ENCODE results near the gene CERCAM. TPM values are rescaled to one million over a fixed set of nuclear protein-coding genes. Genes with fewer than 3 reads are reported as not detected.

CERCAM gene
- total RNA-seq, 1 experiment from 2014 or later: 11.3 TPM

- in situ Hi-C loops (cut with HindIII; ENCODE audit: low pct_unique_long_range_greater_than_20kb, low sequenced_read_pairs): no loop called here
- Histone ChIP-seq H3K27ac (ENCODE audit: low read length) (no peak overlapping the region), H3K36me3 (ENCODE audit: control insufficient read depth, insufficient read depth, low read length) (no peaks in the 10 kb centered on the region), H3K4me1 (ENCODE audit: control insufficient read depth, insufficient read depth, low read length) (no peaks in the 10 kb centered on the region), H3K9me3 (ENCODE audit: control insufficient read depth, insufficient read depth, low read depth, low read length) (no peaks in the 10 kb centered on the region), H3K27me3 (ENCODE audit: control insufficient read depth, insufficient read depth, low read length) (no peaks in the 10 kb centered on the region), H3K4me3 (ENCODE audit: low read depth in 2 of 2, low read length in 2 of 2) (no peak overlapping the region)
- TF ChIP-seq REST (IDR thresholded peaks at IDR 0.05; ENCODE audit: insufficient read depth in 1 of 2, low read depth in 2 of 2, low read length in 1 of 2) (no peak), CTCF (IDR thresholded peaks at IDR 0.05) (no peak), SIN3A (IDR thresholded peaks at IDR 0.05; ENCODE audit: borderline replicate concordance, insufficient read depth, low read depth, low read length) (no peak), POLR2AphosphoS5 (IDR thresholded peaks at IDR 0.05; ENCODE audit: low read depth, low read length) (no peak), TCF7L2 (IDR thresholded peaks at IDR 0.05; ENCODE audit: low read depth, low read length) (no peak)
- DNase-seq (ENCODE audit: low read depth, low spot score) (no peak), ATAC-seq (no peak)
- BruUV-seq (replicated peaks): no TSS peak
- ChIA-PET CTCF (interaction anchor here (0.6 kb wide), 1 partner anchor 12 kb away, joined by 3 read pairs; no protein-coding TSS in a partner anchor), POLR2A (no interaction called here)
- intact Hi-C loops (cut with micrococcal nuclease; ENCODE audit: unreplicated experiment): no loop called here
Observed at GRCh38 chr9:128384801-128385495, 35.7 kb upstream of the CERCAM start.

GRCh38 chr9:128385496-128386460 lies 34.9 kb upstream of the CERCAM start:
- DNase-seq (ENCODE audit: low read depth, low spot score) (no peak), ATAC-seq (no peak)
- ChIA-PET POLR2A (no interaction called here), CTCF (interaction anchor here (0.6 kb wide), 1 partner anchor 13 kb away, joined by 3 read pairs; no protein-coding TSS in a partner anchor)
- H3K27me3 ChIP-seq (ENCODE audit: control insufficient read depth, insufficient read depth, low read length): no peaks in the 10 kb centered on the region
- H3K36me3 ChIP-seq (ENCODE audit: control insufficient read depth, insufficient read depth, low read length): no peaks in the 10 kb centered on the region
- intact Hi-C loops (cut with micrococcal nuclease; ENCODE audit: unreplicated experiment): no loop called here
- TF ChIP-seq POLR2AphosphoS5 (IDR thresholded peaks at IDR 0.05; ENCODE audit: low read depth, low read length) (no peak), REST (IDR thresholded peaks at IDR 0.05; ENCODE audit: insufficient read depth in 1 of 2, low read depth in 2 of 2, low read length in 1 of 2) (no peak), TCF7L2 (IDR thresholded peaks at IDR 0.05; ENCODE audit: low read depth, low read length) (no peak), SIN3A (IDR thresholded peaks at IDR 0.05; ENCODE audit: borderline replicate concordance, insufficient read depth, low read depth, low read length) (no peak), CTCF (IDR thresholded peaks at IDR 0.05) (no peak)
- H3K27ac ChIP-seq (ENCODE audit: low read length): no peak overlapping the region
- no peaks in the 10 kb centered on the region for H3K9me3 ChIP-seq (ENCODE audit: control insufficient read depth, insufficient read depth, low read depth, low read length)
- no peak overlapping the region for H3K4me3 ChIP-seq (ENCODE audit: low read depth in 2 of 2, low read length in 2 of 2)
- in situ Hi-C loops (cut with HindIII; ENCODE audit: low pct_unique_long_range_greater_than_20kb, low sequenced_read_pairs): no loop called here
- BruUV-seq (replicated peaks): no TSS peak
- H3K4me1 ChIP-seq (ENCODE audit: control insufficient read depth, insufficient read depth, low read length): no peaks in the 10 kb centered on the region
